HG03571 (cell line): Measurements from ENCODE around the gene GNB1L.
"Not testable (repeated sequence)": the region's sequence is repeated elsewhere in the genome, so short reads cannot be mapped to it uniquely, and the experiment has no call there.

Source experiments
- ATAC-seq: cut with Tn5 transposase; IDR thresholded peaks from one replicate; pipeline ENCODE4 v1.9.1; 2021; ENCODE audit not compliant: unreplicated experiment

The GNB1L gene

DNA sequence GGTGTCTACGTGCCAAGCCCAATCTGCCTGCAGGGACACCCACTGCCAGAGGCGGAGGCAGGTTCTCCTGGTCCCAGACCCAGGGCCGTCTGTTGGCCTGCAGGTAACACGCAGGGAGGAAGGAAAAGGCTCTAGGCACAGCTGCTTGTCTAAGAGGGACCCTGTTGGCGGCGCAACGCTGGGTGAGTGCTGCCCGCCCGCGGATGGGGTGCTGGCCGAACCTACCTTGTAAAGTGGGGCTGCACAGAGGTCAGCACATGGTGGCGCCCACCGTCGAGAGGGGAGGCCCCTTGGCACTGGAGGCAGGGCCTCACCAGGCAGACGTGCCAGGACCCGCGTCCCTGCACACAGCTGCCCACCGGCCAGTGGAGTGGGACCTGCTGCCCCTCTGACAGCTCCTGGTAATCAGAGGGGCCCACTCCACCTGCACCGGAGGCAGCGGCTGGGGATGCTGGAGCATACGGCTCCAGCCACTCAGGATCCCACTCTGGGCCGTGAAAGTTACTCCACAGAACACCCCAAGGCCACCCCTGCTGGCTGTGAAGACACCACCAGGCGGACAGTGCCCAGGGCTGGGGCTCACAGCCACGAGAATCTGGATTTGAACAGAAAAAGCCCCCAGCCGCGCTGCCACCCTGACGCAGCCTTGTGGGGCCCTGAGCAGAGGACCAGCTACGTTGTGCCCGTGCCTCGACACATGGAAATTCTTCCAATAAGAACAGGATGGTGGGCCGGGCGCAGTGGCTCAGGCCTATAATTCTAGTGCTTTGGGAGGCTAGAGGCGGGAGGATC, 70.1 kb downstream of the GNB1L start:
- ATAC-seq = no peak

DNA sequence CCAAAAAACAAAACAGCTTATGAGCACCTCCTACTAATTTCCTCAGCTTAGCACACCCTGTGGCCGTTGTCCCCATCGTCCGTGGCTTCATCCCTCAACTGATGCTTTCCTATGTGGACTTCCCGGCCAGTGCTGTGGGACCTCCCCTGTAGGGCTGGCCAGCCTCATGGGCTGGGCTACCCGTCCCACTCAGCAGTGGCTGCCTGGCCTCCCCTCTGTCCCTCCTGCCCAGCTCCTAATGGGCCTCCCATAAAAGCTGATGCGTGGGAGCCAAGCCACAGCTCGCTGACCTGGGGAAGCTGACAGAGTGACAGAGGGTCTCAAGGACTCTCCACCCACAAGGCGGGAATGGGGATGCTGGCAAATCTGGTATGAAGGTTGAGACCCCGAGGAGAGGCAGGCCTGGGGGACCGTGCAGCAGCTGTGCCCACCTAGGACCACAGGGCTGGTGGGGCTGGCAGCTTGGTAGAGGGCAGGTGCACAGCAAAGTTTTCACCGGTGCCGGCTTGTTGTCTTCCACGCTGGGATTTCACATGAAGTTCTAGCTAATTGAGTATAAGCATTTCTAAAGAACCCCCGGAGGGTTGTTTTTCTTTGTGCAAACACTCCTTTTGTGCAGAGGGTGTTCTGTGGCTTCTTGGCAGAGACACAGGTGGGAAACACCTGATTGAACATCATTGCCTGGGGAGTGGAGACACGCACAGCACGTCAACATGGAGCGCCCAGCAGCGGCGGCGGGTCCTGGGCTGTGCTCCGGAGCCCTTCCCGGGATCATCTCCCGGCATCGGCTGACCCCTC, 70.9 kb downstream of the GNB1L start:
- no peak for ATAC-seq

DNA sequence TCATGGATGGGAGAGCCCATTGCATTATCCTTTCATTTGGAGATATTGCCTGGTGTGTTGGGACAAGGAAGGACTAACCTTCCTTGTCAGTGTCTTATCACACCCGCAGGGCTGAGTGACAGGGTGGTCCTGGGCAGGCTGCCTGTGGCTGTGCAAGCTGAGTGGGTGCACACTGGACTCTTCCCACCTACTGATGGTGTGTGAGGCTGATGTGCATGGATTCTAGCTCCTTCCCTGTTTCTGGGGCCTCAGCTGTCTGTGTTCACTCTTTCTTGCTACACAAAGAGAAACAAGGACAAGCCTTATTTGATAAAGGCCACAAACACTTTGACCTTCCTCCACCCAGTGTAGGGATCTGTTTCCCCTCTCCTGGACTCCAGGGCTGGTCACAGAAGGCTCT, 72.1 kb downstream of the GNB1L start:
- ATAC-seq = no peak

DNA sequence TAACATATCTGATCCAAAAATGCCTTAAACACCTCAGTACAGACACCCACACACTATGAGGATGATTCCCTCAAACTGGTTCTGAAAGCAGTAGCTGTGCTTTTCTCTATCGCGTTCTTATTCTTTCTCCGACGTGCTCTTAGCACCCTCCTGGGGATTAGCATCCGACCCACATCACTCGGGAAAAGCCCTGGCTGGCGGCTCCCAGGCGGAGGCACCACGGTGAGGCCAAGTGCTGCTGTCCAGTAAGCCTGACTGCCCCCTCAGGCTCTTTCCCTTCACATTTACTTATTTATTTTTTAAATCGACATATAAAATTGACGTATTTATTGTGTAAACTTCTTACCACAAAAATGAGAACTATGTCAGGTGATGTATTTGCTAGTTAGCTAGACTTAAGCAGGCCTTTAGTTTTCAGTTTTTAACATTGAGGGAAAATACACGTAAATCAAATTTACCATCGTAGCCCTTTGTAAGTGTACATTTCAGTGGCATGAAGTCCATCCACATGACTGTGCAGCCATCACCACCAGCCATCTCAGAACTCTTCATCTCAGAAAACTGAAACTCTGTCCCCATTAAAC, 74.9 kb downstream of the GNB1L start:
- no peak for ATAC-seq

DNA sequence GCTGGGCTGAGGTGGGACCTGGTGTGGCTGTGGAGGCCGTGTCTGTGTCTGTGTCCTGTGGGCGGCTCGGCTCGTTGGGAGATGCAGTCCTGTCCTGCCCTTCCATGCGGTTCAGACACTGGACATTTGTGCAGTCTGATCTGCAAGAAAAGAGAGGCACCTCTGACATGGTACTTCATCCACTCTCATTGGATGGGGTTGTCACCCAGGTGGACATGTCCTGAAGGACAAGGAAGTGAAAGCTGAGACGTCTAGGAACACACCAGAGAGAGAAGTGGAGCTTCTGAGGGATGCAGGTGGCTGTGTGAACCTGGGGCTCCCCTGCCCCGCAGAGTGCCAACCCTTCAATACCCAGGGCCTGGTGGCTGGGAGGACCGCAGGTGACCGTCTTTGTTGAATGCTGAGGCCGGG, 75.7 kb downstream of the GNB1L start:
- ATAC-seq = no peak

GRCh38 chr22:19777192-19777591, 77.5 kb downstream of the GNB1L start:
- ATAC-seq = not testable (repeated sequence)

DNA sequence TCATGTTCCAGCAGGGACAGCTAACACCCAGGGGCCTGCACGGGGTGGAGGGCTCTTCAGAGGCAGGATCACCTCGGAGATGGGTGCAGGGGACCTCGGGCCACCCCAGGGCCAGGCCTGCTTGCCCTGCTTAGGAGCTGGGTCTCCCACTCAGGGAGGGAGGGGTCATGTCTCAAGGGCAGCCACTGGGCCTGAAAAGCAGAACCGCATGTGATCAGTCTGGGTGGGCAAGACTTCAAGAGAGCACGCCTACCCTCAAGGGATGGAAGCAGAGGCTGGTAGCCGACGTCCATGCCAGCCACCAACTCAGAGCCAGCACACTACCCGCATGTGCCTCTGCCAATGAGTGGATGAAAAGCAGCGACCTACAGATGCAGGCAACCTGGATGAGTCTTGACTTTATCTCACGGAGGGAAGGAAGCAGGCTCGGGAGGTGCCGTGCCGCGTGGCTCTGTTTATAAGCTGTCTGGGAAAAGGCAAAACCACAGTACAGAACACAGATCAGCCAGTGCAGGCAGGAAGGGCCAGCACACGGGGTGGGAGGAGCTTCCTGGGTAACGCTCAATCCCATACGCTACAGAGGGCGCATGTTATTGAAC, 78.1 kb downstream of the GNB1L start:
- ATAC-seq = no peak

DNA sequence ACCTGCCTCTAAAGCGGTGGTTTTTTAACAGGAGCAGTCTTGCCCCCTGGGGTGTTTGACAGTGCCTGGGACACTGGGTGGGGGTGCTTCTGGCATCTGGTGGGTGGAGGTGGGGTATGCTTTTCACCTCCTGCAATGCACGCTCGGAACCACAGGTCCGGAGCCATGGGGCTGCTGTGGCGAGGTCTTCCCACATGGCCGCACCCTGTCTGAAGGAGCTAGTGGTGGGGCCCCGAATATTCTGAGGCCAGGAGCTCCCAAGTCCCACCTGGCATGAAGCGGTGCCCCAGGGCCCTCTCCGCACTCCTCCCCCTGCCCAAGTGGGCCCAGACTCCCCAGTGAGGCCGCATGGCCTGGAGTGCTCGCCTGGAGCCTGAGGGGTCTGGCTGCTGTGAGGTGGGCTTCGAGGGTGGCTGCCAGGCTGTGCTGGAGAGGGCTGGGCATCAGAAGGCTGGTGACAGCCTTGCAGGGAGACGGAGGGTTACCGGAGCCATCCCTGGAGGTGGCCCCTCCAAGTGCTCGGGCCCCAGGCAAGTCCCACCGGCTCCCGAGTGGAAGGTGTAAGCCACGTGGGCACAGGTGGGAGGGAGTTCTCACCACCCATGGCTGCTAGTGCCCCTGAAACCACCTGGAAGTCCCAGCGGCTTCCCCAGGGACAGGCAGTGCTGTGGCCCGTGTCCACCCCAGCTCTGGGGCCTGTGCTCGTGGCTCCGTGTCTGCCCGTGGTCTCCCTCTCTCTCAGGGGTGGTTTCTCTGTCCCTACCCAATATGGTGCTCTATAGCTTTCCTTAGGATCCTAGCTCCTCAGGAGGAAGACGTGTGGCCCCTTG, 79.0 kb downstream of the GNB1L start:
- ATAC-seq = no peak

- no peak for ATAC-seq
Observed at GRCh38 chr22:19774628-19775027, 80.0 kb downstream of the GNB1L start.

DNA sequence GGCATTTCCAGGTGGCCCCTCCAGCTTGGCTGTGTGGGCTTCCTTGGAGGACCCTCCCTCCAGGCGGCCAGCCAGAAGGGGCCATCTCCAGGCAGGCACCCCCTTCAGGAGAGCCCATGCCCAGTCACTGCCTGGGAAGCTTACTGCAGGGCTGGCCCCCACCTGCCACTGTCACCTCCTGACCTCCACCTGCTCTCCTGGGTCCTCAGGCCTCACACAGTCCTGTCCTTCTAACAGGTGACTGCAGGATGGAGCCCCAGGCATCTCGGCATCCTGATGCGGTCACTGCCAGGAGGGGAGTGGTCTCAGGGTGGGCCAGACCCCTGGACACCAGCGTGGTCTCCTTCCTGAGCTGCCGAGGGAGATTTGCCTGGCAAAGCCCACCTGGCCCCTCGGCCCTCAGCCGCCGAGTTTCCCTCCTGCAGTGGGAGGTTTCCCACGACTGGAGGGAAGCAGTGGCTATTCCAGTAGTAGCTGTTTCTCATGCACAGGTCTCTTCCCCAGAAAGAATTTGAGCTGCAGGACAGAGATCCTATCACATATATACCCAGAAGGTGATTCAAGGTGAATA, 81.1 kb downstream of the GNB1L start:
- no peak for ATAC-seq

DNA sequence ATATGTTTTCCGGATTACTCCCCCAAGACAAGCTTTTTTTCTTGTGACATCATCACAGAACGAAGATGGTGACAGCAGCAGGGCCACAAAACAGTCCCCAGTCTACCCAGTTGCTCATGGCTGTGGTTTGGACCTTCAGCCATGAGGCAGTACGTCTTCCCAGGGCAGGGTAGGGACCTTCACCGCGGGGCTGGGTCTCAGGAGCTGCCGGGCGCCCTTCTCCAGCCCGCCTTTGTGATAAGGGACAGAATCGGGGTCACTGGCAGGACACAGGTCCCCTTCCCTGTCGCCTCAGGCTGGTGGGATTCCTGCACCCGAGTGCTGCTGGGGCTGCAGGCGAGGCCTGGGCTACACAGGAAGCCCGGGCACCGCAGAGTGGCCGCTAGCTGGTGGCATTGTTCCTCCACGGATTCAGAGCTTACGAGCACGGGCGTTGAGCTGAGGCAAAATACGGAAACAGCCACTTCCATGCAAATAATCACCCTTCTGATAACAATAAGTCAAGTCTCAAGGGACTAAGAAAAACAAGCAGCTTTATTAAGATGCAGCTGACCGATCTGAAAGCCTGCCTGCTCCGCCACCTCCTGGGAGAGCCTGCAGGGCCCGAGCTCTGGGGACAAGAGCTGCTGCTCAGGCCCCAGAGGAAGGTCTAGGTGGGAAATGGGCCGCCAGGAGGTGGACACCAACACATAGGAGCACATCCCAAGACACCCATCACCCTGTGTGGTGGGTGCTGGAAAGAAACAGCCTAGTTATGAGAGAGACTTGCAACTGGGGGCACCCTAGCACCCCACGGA, 81.8 kb downstream of the GNB1L start:
- ATAC-seq = no peak

DNA sequence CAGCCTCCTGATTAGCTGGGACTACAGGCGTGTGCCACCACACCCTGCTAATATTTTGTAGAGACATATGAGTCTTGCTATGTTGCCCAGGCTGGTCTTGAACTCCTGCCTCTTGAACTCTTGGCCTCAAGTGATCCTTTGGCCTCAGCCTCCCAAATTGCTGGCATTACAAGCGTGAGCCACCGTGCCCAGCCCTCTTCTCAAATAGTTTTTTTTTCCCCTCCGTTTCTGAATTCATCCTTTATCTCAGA, 82.3 kb downstream of the GNB1L start:
- ATAC-seq = no peak

GRCh38 chr22:19770349-19771220, 84.1 kb downstream of the GNB1L start:
- ATAC-seq = no peak

DNA sequence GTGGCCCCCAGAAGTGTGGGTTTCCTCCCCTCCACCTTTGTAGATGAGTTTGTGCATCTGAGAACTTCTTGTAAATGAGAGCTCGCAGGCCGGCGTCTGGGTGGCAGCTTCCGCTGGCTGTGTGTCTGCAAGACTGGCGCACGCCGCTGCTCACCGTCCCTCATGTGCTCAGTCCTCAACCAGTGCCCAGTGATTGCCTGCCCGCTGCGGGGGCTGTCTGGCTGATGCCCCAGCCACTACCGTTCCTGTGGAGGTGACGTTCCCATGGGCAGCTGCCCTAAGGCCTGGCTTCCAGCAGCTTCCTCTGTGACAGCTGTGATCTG, 85.3 kb downstream of the GNB1L start:
- ATAC-seq = no peak

- no peak for ATAC-seq
Observed at GRCh38 chr22:19767427-19768341, 87.0 kb downstream of the GNB1L start.

DNA sequence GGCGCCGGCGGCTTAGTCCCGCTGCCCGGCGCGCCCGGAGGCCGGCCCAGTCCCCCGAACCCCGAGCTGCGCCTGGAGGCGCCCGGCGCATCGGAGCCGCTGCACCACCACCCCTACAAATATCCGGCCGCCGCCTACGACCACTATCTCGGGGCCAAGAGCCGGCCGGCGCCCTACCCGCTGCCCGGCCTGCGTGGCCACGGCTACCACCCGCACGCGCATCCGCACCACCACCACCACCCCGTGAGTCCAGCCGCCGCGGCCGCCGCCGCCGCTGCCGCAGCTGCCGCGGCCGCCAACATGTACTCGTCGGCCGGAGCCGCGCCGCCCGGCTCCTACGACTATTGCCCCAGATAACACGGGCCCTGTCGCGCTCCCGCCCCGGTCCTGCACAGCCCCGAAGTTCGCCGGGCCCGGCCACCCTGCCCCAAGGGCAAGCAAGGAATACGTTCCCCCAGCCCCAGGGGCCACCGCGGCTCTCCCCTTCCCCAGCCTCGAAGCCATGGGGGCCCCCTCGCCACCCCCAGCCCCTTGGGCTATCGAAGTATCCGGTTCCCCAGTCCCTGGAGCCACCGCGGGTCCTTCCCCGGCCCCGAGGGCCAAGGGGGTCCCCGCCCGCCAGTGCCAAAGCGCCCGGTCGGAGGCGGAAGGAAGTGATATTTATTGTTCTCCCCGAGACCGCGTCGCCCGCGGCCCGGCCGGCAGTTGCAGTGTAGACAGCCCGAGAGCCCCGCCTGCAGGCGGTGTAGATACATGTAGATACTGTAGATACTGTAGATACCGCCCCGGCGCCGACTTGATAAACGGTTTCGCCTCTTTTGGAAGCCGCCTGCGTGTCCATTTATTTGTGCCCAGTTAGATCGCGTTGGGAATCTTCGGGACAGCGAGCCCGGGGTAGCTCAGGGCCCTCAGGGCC, 87.9 kb downstream of the GNB1L start:
- no peak for ATAC-seq

DNA sequence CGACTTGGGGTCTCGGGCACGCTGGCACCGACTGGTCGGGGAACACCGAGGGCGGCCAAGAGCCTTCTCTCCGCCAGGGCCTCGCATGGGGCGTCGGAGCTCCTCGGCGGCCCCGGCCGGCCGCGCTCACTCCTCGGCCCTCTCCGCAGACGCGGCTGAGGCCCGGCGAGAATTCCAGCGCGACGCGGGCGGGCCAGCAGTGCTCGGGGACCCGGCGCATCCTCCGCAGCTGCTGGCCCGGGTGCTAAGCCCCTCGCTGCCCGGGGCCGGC, 88.5 kb downstream of the GNB1L start:
- ATAC-seq = no peak
